NT2/D1 (cell line): ENCODE results near the gene PDZD8.

Experiments used
- DNase-seq: peaks from one replicate; pipeline ENCODE4 v3.0.0-alpha.2; 2011; ENCODE audit warnings: low read depth, low spot score
- H3K27me3 ChIP-seq: 2 replicates; pipeline ENCODE4 v1.6.0; 2011; ENCODE audit warnings: mild to moderate bottlenecking; ENCODE audit not compliant: insufficient read length, insufficient read depth
- H3K36me3 ChIP-seq: 2 replicates; pipeline ENCODE4 v1.6.1; 2011; ENCODE audit warnings: mild to moderate bottlenecking, low read length, mixed read lengths; ENCODE audit not compliant: insufficient read depth, insufficient read length
- H3K4me1 ChIP-seq: 2 replicates; pipeline ENCODE4 v1.5.1; 2011; ENCODE audit not compliant: insufficient read depth, insufficient read length
- H3K4me3 ChIP-seq: 2 replicates; pipeline ENCODE4 v1.5.1; 2011; ENCODE audit warnings: low read depth; ENCODE audit not compliant: insufficient read length
- H3K9ac ChIP-seq: 2 replicates; pipeline ENCODE4 v1.6.0; 2011; ENCODE audit warnings: low read depth; ENCODE audit not compliant: insufficient read length
- H3K9me3 ChIP-seq: 2 replicates; pipeline ENCODE4 v1.5.1; 2011; ENCODE audit warnings: mild to moderate bottlenecking, low read length; ENCODE audit not compliant: insufficient read depth
- SUZ12 ChIP-seq: IDR thresholded peaks from 2 replicates; pipeline ENCODE4 v1.6.1; 2011; ENCODE audit not compliant: insufficient read length, insufficient read depth; ENCODE audit errors: extremely low read depth
- YY1 ChIP-seq: IDR thresholded peaks from 2 replicates; pipeline ENCODE4 v1.6.1; 2011; ENCODE audit not compliant: insufficient read length, insufficient read depth
- ZNF274 ChIP-seq: IDR thresholded peaks from 2 replicates; pipeline ENCODE4 v1.6.1; 2011; ENCODE audit warnings: mild to moderate bottlenecking, low read depth, low read length

The PDZD8 gene

GRCh38 chr10:117277675-117278074, 97.6 kb downstream of the PDZD8 start:
- H3K27me3 ChIP-seq = no peaks in the 10 kb centered on the region
- no peaks in the 10 kb centered on the region for H3K4me1 ChIP-seq
- no peaks in the 10 kb centered on the region for H3K36me3 ChIP-seq
- H3K4me3 ChIP-seq = no peak overlapping the region
- DNase-seq = no peak
- H3K9me3 ChIP-seq = no peaks in the 10 kb centered on the region
- H3K9ac ChIP-seq = no peak overlapping the region
- TF ChIP-seq SUZ12 = no peak
- no peak for TF ChIP-seq YY1
- TF ChIP-seq ZNF274 = no peak

- no peak for DNase-seq
- Histone ChIP-seq H3K9me3 (no peaks in the 10 kb centered on the region), H3K9ac (no peak overlapping the region), H3K4me1 (no peaks in the 10 kb centered on the region), H3K4me3 (no peak overlapping the region), H3K27me3 (no peaks in the 10 kb centered on the region), H3K36me3 (no peaks in the 10 kb centered on the region)
- TF ChIP-seq SUZ12 = no peak
- no peak for TF ChIP-seq ZNF274
- TF ChIP-seq YY1 = no peak
Measured at GRCh38 chr10:117275121-117275520, 100.1 kb downstream of the PDZD8 start.

- DNase-seq = no peak
- Histone ChIP-seq H3K9me3 (no peaks in the 10 kb centered on the region), H3K9ac (no peak overlapping the region), H3K36me3 (no peaks in the 10 kb centered on the region), H3K27me3 (no peaks in the 10 kb centered on the region), H3K4me1 (no peaks in the 10 kb centered on the region), H3K4me3 (no peak overlapping the region)
- TF ChIP-seq ZNF274 (no peak), SUZ12 (no peak), YY1 (no peak)
Measured at GRCh38 chr10:117274509-117274908, 100.7 kb downstream of the PDZD8 start.

GRCh38 chr10:117273980-117274379, 101.3 kb downstream of the PDZD8 start:
- no peaks in the 10 kb centered on the region for H3K4me1 ChIP-seq
- no peak for TF ChIP-seq SUZ12
- TF ChIP-seq ZNF274 = no peak
- no peak for TF ChIP-seq YY1
- H3K9ac ChIP-seq = no peak overlapping the region
- no peaks in the 10 kb centered on the region for H3K27me3 ChIP-seq
- H3K9me3 ChIP-seq = no peaks in the 10 kb centered on the region
- H3K4me3 ChIP-seq = no peak overlapping the region
- H3K36me3 ChIP-seq = no peaks in the 10 kb centered on the region
- no peak for DNase-seq

- Histone ChIP-seq H3K9ac (no peak overlapping the region), H3K9me3 (no peaks in the 10 kb centered on the region), H3K4me1 (no peaks in the 10 kb centered on the region), H3K36me3 (no peaks in the 10 kb centered on the region), H3K27me3 (no peaks in the 10 kb centered on the region), H3K4me3 (no peak overlapping the region)
- TF ChIP-seq ZNF274 = no peak
- no peak for TF ChIP-seq SUZ12
- TF ChIP-seq YY1 = no peak
- DNase-seq = no peak
Measured at GRCh38 chr10:117272195-117273076, 102.8 kb downstream of the PDZD8 start.

GRCh38 chr10:117271427-117271826, 103.8 kb downstream of the PDZD8 start:
- DNase-seq = no peak
- Histone ChIP-seq H3K4me3 (no peak overlapping the region), H3K9me3 (no peaks in the 10 kb centered on the region), H3K36me3 (no peaks in the 10 kb centered on the region), H3K9ac (no peak overlapping the region), H3K27me3 (no peaks in the 10 kb centered on the region), H3K4me1 (no peaks in the 10 kb centered on the region)
- no peak for TF ChIP-seq SUZ12
- TF ChIP-seq ZNF274 = no peak
- no peak for TF ChIP-seq YY1

- TF ChIP-seq SUZ12 (no peak), YY1 (no peak), ZNF274 (no peak)
- no peak overlapping the region for H3K9ac ChIP-seq
- H3K9me3 ChIP-seq = no peaks in the 10 kb centered on the region
- H3K27me3 ChIP-seq = no peaks in the 10 kb centered on the region
- no peak overlapping the region for H3K4me3 ChIP-seq
- DNase-seq = no peak
- no peaks in the 10 kb centered on the region for H3K4me1 ChIP-seq
- H3K36me3 ChIP-seq = no peaks in the 10 kb centered on the region
Measured at GRCh38 chr10:117268907-117269306, 106.3 kb downstream of the PDZD8 start.
